HEK293 (cell line): ENCODE results near the gene SMYD1.

Experiments used
- CTCF ChIA-PET: fragments of 350-600 bp; formaldehyde crosslinking; extraction: SDS; loops from one replicate; lab custom pipeline; 2021; ENCODE audit warnings: antibody characterized with exemption; lab: Yijun Ruan, JAX
- POLR2A ChIA-PET: fragments of 300-600 bp; formaldehyde crosslinking; extraction: SDS; loops from one replicate; lab custom pipeline; 2020; ENCODE audit warnings: antibody characterized with exemption, inconsistent platforms; lab: Yijun Ruan, JAX
- H3K27ac ChIP-seq: fragments of 200-500 bp; sonication (Bioruptor generic); 2 replicates; pipeline ENCODE4 v1.5.1; 2014; ENCODE audit warnings: low read depth, low read length, control low read depth, inconsistent platforms; ENCODE audit errors: extremely low read depth
- H3K36me3 ChIP-seq, 2 experiments: fragments of 200-500 bp in 1 of 2; sonication (Bioruptor generic) in 1 of 2; 1 replicate in 1 of 2; 2 replicates in 1 of 2; pipeline ENCODE4 v1.5.1; 2014 to 2017; ENCODE audit warnings: inconsistent platforms in 2 of 2, low read length in 2 of 2; ENCODE audit not compliant: control insufficient read depth in 2 of 2, insufficient read depth in 1 of 2
- H3K4me1 ChIP-seq: fragments of 200-500 bp; sonication (Bioruptor generic); 2 replicates; pipeline ENCODE4 v1.5.1; 2014; ENCODE audit warnings: mild to moderate bottlenecking, low read length, inconsistent platforms; ENCODE audit not compliant: control insufficient read depth, insufficient read depth
- H3K4me3 ChIP-seq: 2 replicates; pipeline ENCODE4 v1.5.1; 2011; ENCODE audit warnings: low read depth, mild to moderate bottlenecking, control low read depth, low read length, moderate library complexity
- H3K9me3 ChIP-seq: fragments of 200-500 bp; sonication (Bioruptor generic); 2 replicates; pipeline ENCODE4 v1.5.1; 2014; ENCODE audit warnings: low read depth, low read length, inconsistent platforms; ENCODE audit not compliant: control insufficient read depth, insufficient read depth
- CTCF ChIP-seq: fragments of 450-650 bp; formaldehyde crosslinking; IDR thresholded peaks from 2 replicates; pipeline ENCODE4 v1.5.1; 2016; ENCODE audit warnings: missing biosample characterization, missing genetic modification characterization
- FEZF1 ChIP-seq: fragments of 450-650 bp; formaldehyde crosslinking; IDR thresholded peaks from 2 replicates; pipeline ENCODE4 v1.5.1; 2016; ENCODE audit warnings: missing biosample characterization, missing genetic modification characterization
- IKZF3 ChIP-seq: fragments of 450-650 bp; IDR thresholded peaks from 2 replicates; pipeline ENCODE4 v1.5.0; 2018; ENCODE audit warnings: missing biosample characterization, mild to moderate bottlenecking, missing genetic modification characterization, moderate library complexity
- INSM2 ChIP-seq: fragments of 450-650 bp; formaldehyde crosslinking; IDR thresholded peaks from 2 replicates; pipeline ENCODE4 v1.5.1; 2016; ENCODE audit warnings: missing biosample characterization, missing genetic modification characterization
- KLF10 ChIP-seq: fragments of 450-650 bp; IDR thresholded peaks from 2 replicates; pipeline ENCODE4 v1.5.1; 2018; ENCODE audit warnings: missing biosample characterization, mild to moderate bottlenecking, missing genetic modification characterization
- PRDM1 ChIP-seq: fragments of 450-650 bp; formaldehyde crosslinking; IDR thresholded peaks from 2 replicates; pipeline ENCODE4; 2016; ENCODE audit warnings: missing biosample characterization, missing genetic modification characterization
- PRDM10 ChIP-seq: fragments of 450-650 bp; formaldehyde crosslinking; IDR thresholded peaks from 2 replicates; pipeline ENCODE4 v1.5.1; 2016; ENCODE audit warnings: missing biosample characterization, missing genetic modification characterization
- SETDB1 ChIP-seq: IDR thresholded peaks from one replicate; pipeline ENCODE4 v1.6.1; 2017; ENCODE audit warnings: mild to moderate bottlenecking, low read length, moderate library complexity, mixed read lengths; ENCODE audit not compliant: insufficient read length
- ZBTB10 ChIP-seq: fragments of 450-650 bp; formaldehyde crosslinking; IDR thresholded peaks from 2 replicates; pipeline ENCODE4 v1.5.1; 2016; ENCODE audit warnings: missing biosample characterization, missing genetic modification characterization
- ZNF112 ChIP-seq: fragments of 450-650 bp; formaldehyde crosslinking; IDR thresholded peaks from 2 replicates; pipeline ENCODE4 v1.5.0; 2017; ENCODE audit warnings: missing biosample characterization, missing genetic modification characterization
- ZNF2 ChIP-seq: fragments of 450-650 bp; formaldehyde crosslinking; IDR thresholded peaks from 2 replicates; pipeline ENCODE4 v1.5.1; 2016; ENCODE audit warnings: missing biosample characterization, missing genetic modification characterization
- ZNF24 ChIP-seq: fragments of 450-650 bp; formaldehyde crosslinking; IDR thresholded peaks from 2 replicates; pipeline ENCODE4 v1.5.1; 2016; ENCODE audit warnings: missing biosample characterization, missing genetic modification characterization
- ZNF26 ChIP-seq: fragments of 450-650 bp; formaldehyde crosslinking; IDR thresholded peaks from 2 replicates; pipeline ENCODE4 v1.5.1; 2016; ENCODE audit warnings: missing biosample characterization, missing genetic modification characterization
- ZNF266 ChIP-seq: fragments of 450-650 bp; formaldehyde crosslinking; IDR thresholded peaks from 2 replicates; pipeline ENCODE4 v1.5.1; 2016; ENCODE audit warnings: missing biosample characterization, missing genetic modification characterization, low read depth
- ZNF324 ChIP-seq: fragments of 450-650 bp; formaldehyde crosslinking; IDR thresholded peaks from 2 replicates; pipeline ENCODE4 v1.5.1; 2016; ENCODE audit warnings: missing biosample characterization, missing genetic modification characterization
- ZNF473 ChIP-seq: fragments of 450-650 bp; formaldehyde crosslinking; IDR thresholded peaks from 2 replicates; pipeline ENCODE4 v1.5.1; 2017; ENCODE audit warnings: missing biosample characterization, missing genetic modification characterization
- ZNF654 ChIP-seq: fragments of 450-650 bp; formaldehyde crosslinking; IDR thresholded peaks from 2 replicates; pipeline ENCODE4 v1.5.1; 2016; ENCODE audit warnings: low read depth, missing biosample characterization, missing genetic modification characterization
- ZNF677 ChIP-seq: fragments of 450-650 bp; IDR thresholded peaks from 2 replicates; pipeline ENCODE4 v1.5.0; 2018; ENCODE audit warnings: missing biosample characterization, mild to moderate bottlenecking, missing genetic modification characterization, moderate library complexity
- ZNF843 ChIP-seq: fragments of 450-650 bp; formaldehyde crosslinking; IDR thresholded peaks from 2 replicates; pipeline ENCODE4 v1.5.1; 2016; ENCODE audit warnings: missing biosample characterization, missing genetic modification characterization

The SMYD1 gene

GRCh38 chr2:88148929-88149438 lies 81.4 kb downstream of the SMYD1 start:
- no peak for TF ChIP-seq ZNF677 (tag by site-specific recombination)
- TF ChIP-seq SETDB1, result peak; percentile 86
- TF ChIP-seq, all 188 proteins: peak for 1
- CTCF ChIA-PET, result interaction anchor here (0.6 kb wide), 1 partner anchor 72 kb away, joined by 3 read pairs; no protein-coding TSS in a partner anchor

GRCh38 chr2:88159481-88159880 lies 91.9 kb downstream of the SMYD1 start:
- ChIA-PET CTCF (interaction anchor here (0.6 to 6.9 kb wide), 12 partner anchors 10 to 296 kb away, joined by 3 to 141 read pairs (median 4); no protein-coding TSS in a partner anchor), POLR2A (interaction anchor here (1.1 kb wide), 1 partner anchor 99 kb away, joined by 3 read pairs; no protein-coding TSS in a partner anchor)
- no peak overlapping the region for H3K27ac ChIP-seq
- H3K36me3 ChIP-seq, result no peaks in the 10 kb centered on the region
- TF ChIP-seq ZNF24 (tag by site-specific recombination) (no peak), ZNF843 (no peak), ZNF2 (tag by site-specific recombination) (no peak), INSM2 (tag by site-specific recombination) (no peak)
- H3K9me3 ChIP-seq, result no peaks in the 10 kb centered on the region
- H3K4me3 ChIP-seq, result no peak overlapping the region
- H3K4me1 ChIP-seq, result no peaks in the 10 kb centered on the region

More at GRCh38 chr2:88148929-88149438, 81.4 kb downstream of the SMYD1 start:
- POLR2A ChIA-PET, result no interaction called here
- Histone ChIP-seq H3K4me1 (no peaks in the 10 kb centered on the region), H3K4me3 (no peak overlapping the region), H3K36me3 (no peaks in the 10 kb centered on the region), H3K27ac (no peak overlapping the region), H3K9me3 (no peaks in the 10 kb centered on the region)

- POLR2A ChIA-PET, result interaction anchor here (1.1 kb wide), 1 partner anchor 100 kb away, joined by 3 read pairs; no protein-coding TSS in a partner anchor
- TF ChIP-seq PRDM10 (tag by site-specific recombination), result 0 out of 2 replicates have a peak, but pooled peaks have one; percentile 18
- no peak for TF ChIP-seq ZNF473
- no peak for TF ChIP-seq ZNF266
- TF ChIP-seq ZNF26 (tag by site-specific recombination), result no peak
- TF ChIP-seq KLF10 (tag by site-specific recombination), result no peak
- no peak for TF ChIP-seq ZNF324
- TF ChIP-seq ZBTB10 (tag by site-specific recombination), result no peak
- no peak for TF ChIP-seq ZNF112 (tag by site-specific recombination)
- peak; percentile 52; the same call in 1 of the 2 replicates for TF ChIP-seq CTCF
- no peak for TF ChIP-seq FEZF1 (tag by site-specific recombination)
- TF ChIP-seq ZNF654 (tag by site-specific recombination), result peak; percentile 81
- no peak for TF ChIP-seq IKZF3 (tag by site-specific recombination)
- TF ChIP-seq PRDM1, result no peak
- Histone ChIP-seq H3K27ac (no peak overlapping the region), H3K9me3 (no peaks in the 10 kb centered on the region), H3K4me3 (no peak overlapping the region), H3K4me1 (no peaks in the 10 kb centered on the region), H3K36me3 (no peaks in the 10 kb centered on the region)
- CTCF ChIA-PET, result interaction anchor here (0.6 to 6.9 kb wide), 12 partner anchors 9 to 188 kb away, joined by 3 to 141 read pairs (median 4); no protein-coding TSS in a partner anchor
Observed at GRCh38 chr2:88159955-88160415, 92.4 kb downstream of the SMYD1 start.
